ENCODE measurements around the gene PGK1.
"Not testable (repeated sequence)": the region's sequence is repeated elsewhere in the genome, so short reads cannot be mapped to it uniquely, and the experiment has no call there.

PGK1 gene

GRCh38 chrX:78103623-78104446, at the start of gene PGK1:
Gene PGK1 (plus strand): TSS chrX:78104248. CDS start chrX:78104341, 93 bp downstream.
- peak; percentile 94 for DNase-seq

GRCh38 chrX:78063687-78064086, 40.4 kb upstream of the PGK1 start:
- DNase-seq = no peak

- DNase-seq = no peak
Observed at GRCh38 chrX:78064152-78064551, 39.9 kb upstream of the PGK1 start.

GRCh38 chrX:78064698-78065601, 39.1 kb upstream of the PGK1 start:
- not testable (repeated sequence) for DNase-seq

- DNase-seq = no peak
Observed at GRCh38 chrX:78066110-78066509, 37.9 kb upstream of the PGK1 start.

GRCh38 chrX:78071331-78071730, 32.7 kb upstream of the PGK1 start:
- no peak for DNase-seq

- peak; percentile 15 for DNase-seq
Observed at GRCh38 chrX:78073147-78074077, 30.6 kb upstream of the PGK1 start.

GRCh38 chrX:78074088-78074487, 30.0 kb upstream of the PGK1 start:
- DNase-seq = no peak

- peak; percentile 22 for DNase-seq
Observed at GRCh38 chrX:78075787-78076389, 28.2 kb upstream of the PGK1 start.

- DNase-seq = not testable (repeated sequence)
Observed at GRCh38 chrX:78081413-78081812, 22.6 kb upstream of the PGK1 start.

- no peak for DNase-seq
Observed at GRCh38 chrX:78092296-78092695, 11.8 kb upstream of the PGK1 start.

GRCh38 chrX:78098108-78098507, 5.9 kb upstream of the PGK1 start:
- no peak for DNase-seq

- DNase-seq = no peak
Observed at GRCh38 chrX:78102091-78102490, 2.0 kb upstream of the PGK1 start.

- DNase-seq = no peak
Observed at GRCh38 chrX:78103001-78103622, 936 bp upstream of the PGK1 start.

GRCh38 chrX:78104447-78105176, 564 bp downstream of the PGK1 start:
- peak; percentile 32 for DNase-seq

GRCh38 chrX:78105944-78106650, 2.0 kb downstream of the PGK1 start:
- DNase-seq = no peak

GRCh38 chrX:78106651-78106986, 2.6 kb downstream of the PGK1 start:
- DNase-seq = no peak

GRCh38 chrX:78109458-78109857, 5.4 kb downstream of the PGK1 start:
- DNase-seq = no peak

- no peak for DNase-seq
Observed at GRCh38 chrX:78111140-78111931, 7.3 kb downstream of the PGK1 start.

- no peak for DNase-seq
Observed at GRCh38 chrX:78116365-78116764, 12.3 kb downstream of the PGK1 start.
